ENCODE data around the gene CRELD1. TPM values are rescaled to one million over a fixed set of nuclear protein-coding genes. Genes with fewer than 3 reads are reported as not detected.

The CRELD1 gene
- total and polyA plus RNA-seq, 9 of the 15 experiments (the other 6 are each of a cell fraction or from before 2014, with no cell fraction given), result 3.3 to 25.8 (median 16.5) TPM

- no peak for TF ChIP-seq ZBTB33 (CRISPR knock-in tag; IDR thresholded peaks at IDR 0.05)
- TF ChIP-seq NR2F6 (CRISPR knock-in tag; IDR thresholded peaks at IDR 0.05), result no peak
- TF ChIP-seq CBX2 (IDR thresholded peaks at IDR 0.05; ENCODE audit: insufficient read depth, low read length, poor library complexity, severe bottlenecking), result no peak
- TF ChIP-seq ZNF408 (CRISPR knock-in tag; IDR thresholded peaks at IDR 0.05; ENCODE audit: low read depth), result no peak
- no peak for TF ChIP-seq RBM15 (IDR thresholded peaks at IDR 0.05; ENCODE audit: insufficient read depth, low read length)
- TF ChIP-seq ZNF121 (CRISPR knock-in tag; conservative IDR thresholded peaks at IDR 0.05), result no peak
- TF ChIP-seq ZNF778 (CRISPR knock-in tag; IDR thresholded peaks at IDR 0.05), result no peak
- peak; percentile 80; the same call in 1 of the 2 replicates for TF ChIP-seq ZNF644 (tag; IDR thresholded peaks at IDR 0.05; ENCODE audit: low read depth)
- no peak for TF ChIP-seq HDAC6 (IDR thresholded peaks at IDR 0.05; ENCODE audit: low read depth, low read length)
- TF ChIP-seq NFIX (CRISPR knock-in tag; IDR thresholded peaks at IDR 0.05; ENCODE audit: low read depth), result no peak
- peak; percentile 98 for TF ChIP-seq ATF7 (IDR thresholded peaks at IDR 0.05)
- peak; percentile 81 for TF ChIP-seq TEAD4 (IDR thresholded peaks at IDR 0.05; ENCODE audit: low read length)
- no peak for TF ChIP-seq TEAD4 (CRISPR knock-in tag; IDR thresholded peaks at IDR 0.05; ENCODE audit: borderline replicate concordance)
- TF ChIP-seq TRIM28 (IDR thresholded peaks at IDR 0.05), result peak; percentile 73
- no peak for TF ChIP-seq ZNF707 (CRISPR knock-in tag; conservative IDR thresholded peaks at IDR 0.05)
- TF ChIP-seq KLF13 (tag; IDR thresholded peaks at IDR 0.05; ENCODE audit: borderline replicate concordance, low read depth), result peak; percentile 45; the same call in 1 of the 2 replicates
- no peak for TF ChIP-seq HNRNPUL1 (IDR thresholded peaks at IDR 0.05; ENCODE audit: low read length)
- TF ChIP-seq EZH2 (IDR thresholded peaks at IDR 0.05; ENCODE audit: borderline replicate concordance, low read depth, low read length), result no peak
- TF ChIP-seq STAT5A (IDR thresholded peaks at IDR 0.05; ENCODE audit: borderline replicate concordance, low read length), result peak; percentile 63; the same call in 1 of the 2 replicates
- TF ChIP-seq ZHX1 (conservative IDR thresholded peaks at IDR 0.05; ENCODE audit: low read length), result no peak
- no peak for TF ChIP-seq ZNF444 (CRISPR knock-in tag; IDR thresholded peaks at IDR 0.05)
- TF ChIP-seq ZNF324 (CRISPR knock-in tag; IDR thresholded peaks at IDR 0.05), result peak; percentile 51; the same call in 1 of the 2 replicates
- TF ChIP-seq SIRT6 (IDR thresholded peaks at IDR 0.05; ENCODE audit: low read depth, low read length), result no peak
These were observed 43.4 kb downstream of the CRELD1 start (continued) for GRCh38 chr3:9976721-9977709.
